GM12878 (cell line): ENCODE measurements around the gene COG1.

ENCODE experiments used
- EP300 ChIP-seq, 2 experiments: fragments of 150-350 bp in 1 of 2; IDR thresholded peaks; 2 replicates each; pipeline ENCODE4 v1.6.1; 2011 to 2012; ENCODE audit warnings: low read depth in 2 of 2, low read length in 2 of 2, borderline replicate concordance in 1 of 2, improper control_type of control experiment in 1 of 2, inconsistent platforms in 1 of 2; ENCODE audit not compliant: control insufficient read depth in 1 of 2
- POLR2AphosphoS5 ChIP-seq: IDR thresholded peaks from 2 replicates; pipeline ENCODE4 v1.6.1; 2011; ENCODE audit warnings: mild to moderate bottlenecking, low read length, inconsistent platforms
- RAD21 ChIP-seq: IDR thresholded peaks from 2 replicates; pipeline ENCODE4 v1.6.1; 2011; ENCODE audit warnings: mild to moderate bottlenecking, low read depth, low read length, moderate library complexity; ENCODE audit not compliant: insufficient read depth
- ZZZ3 ChIP-seq: IDR thresholded peaks from 2 replicates; pipeline ENCODE4 v1.6.1; 2011; ENCODE audit warnings: low read depth; ENCODE audit not compliant: control insufficient read depth, insufficient read length
- TF ChIP-seq, protein P1 (sequence below), 3 experiments: IDR thresholded peaks in 2 of 3; conservative IDR thresholded peaks in 1 of 3; 2 replicates each; pipeline ENCODE4 v1.5.1; 2011; ENCODE audit warnings: low read depth in 3 of 3, low read length in 3 of 3, mild to moderate bottlenecking in 3 of 3, control low read depth in 2 of 3, moderate library complexity in 2 of 3, inconsistent platforms in 1 of 3, mixed read lengths in 1 of 3; ENCODE audit not compliant: control insufficient read depth in 2 of 3, insufficient read depth in 1 of 3; ENCODE audit errors: extremely low read depth in 1 of 3
- TF ChIP-seq, protein P2 (sequence below): IDR thresholded peaks from 2 replicates; pipeline ENCODE4 v1.6.1; 2012; ENCODE audit warnings: mild to moderate bottlenecking, low read depth, low read length

DNA sequence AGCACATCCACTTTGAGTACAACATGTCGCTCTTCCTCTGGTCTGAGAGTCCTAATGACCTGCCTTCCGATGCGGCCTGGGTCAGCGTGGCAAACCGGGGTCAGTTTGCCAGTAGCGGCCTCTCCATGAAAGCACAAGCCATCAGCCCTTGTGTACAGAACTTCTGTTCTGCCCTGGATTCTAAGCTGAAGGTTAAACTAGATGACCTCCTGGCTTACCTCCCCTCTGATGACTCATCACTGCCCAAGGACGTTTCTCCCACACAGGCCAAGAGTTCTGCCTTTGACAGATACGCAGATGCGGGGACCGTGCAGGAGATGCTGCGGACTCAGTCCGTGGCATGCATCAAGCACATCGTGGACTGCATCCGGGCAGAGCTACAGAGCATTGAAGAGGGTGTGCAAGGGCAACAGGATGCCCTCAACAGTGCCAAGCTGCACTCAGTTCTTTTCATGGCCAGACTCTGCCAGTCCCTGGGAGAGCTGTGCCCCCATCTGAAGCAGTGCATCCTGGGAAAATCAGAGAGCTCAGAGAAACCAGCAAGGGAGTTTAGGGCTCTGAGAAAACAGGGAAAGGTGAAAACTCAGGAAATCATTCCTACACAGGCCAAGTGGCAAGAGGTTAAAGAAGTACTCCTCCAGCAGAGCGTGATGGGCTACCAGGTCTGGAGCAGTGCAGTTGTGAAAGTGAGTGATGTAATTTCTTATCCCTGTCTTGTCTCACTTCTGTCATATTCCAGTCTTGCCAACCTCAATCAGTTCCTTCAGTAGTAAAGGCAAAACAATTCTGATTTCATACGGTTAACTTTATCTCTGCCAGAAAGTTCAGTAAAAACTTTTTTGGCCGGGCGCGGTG is 8.6 kb downstream of the COG1 start:
- TF ChIP-seq POLR2AphosphoS5 (no peak), ZZZ3 (no peak), RAD21 (no peak), EP300 (IDR thresholded peaks at IDR 0.05; ENCODE audit: borderline replicate concordance in 1 of 2, control insufficient read depth in 1 of 2, low read depth in 2 of 2, low read length in 2 of 2) (no peak)
- TF ChIP-seq, protein P1, sequence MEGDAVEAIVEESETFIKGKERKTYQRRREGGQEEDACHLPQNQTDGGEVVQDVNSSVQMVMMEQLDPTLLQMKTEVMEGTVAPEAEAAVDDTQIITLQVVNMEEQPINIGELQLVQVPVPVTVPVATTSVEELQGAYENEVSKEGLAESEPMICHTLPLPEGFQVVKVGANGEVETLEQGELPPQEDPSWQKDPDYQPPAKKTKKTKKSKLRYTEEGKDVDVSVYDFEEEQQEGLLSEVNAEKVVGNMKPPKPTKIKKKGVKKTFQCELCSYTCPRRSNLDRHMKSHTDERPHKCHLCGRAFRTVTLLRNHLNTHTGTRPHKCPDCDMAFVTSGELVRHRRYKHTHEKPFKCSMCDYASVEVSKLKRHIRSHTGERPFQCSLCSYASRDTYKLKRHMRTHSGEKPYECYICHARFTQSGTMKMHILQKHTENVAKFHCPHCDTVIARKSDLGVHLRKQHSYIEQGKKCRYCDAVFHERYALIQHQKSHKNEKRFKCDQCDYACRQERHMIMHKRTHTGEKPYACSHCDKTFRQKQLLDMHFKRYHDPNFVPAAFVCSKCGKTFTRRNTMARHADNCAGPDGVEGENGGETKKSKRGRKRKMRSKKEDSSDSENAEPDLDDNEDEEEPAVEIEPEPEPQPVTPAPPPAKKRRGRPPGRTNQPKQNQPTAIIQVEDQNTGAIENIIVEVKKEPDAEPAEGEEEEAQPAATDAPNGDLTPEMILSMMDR (IDR thresholded peaks at IDR 0.05 in 2 of 3, conservative IDR thresholded peaks at IDR 0.05 in 1 of 3; ENCODE audit: control insufficient read depth in 2 of 3, extremely low read depth in 1 of 3, insufficient read depth in 1 of 3, low read depth in 3 of 3, low read length in 3 of 3) = no peak
- TF ChIP-seq, protein P2, sequence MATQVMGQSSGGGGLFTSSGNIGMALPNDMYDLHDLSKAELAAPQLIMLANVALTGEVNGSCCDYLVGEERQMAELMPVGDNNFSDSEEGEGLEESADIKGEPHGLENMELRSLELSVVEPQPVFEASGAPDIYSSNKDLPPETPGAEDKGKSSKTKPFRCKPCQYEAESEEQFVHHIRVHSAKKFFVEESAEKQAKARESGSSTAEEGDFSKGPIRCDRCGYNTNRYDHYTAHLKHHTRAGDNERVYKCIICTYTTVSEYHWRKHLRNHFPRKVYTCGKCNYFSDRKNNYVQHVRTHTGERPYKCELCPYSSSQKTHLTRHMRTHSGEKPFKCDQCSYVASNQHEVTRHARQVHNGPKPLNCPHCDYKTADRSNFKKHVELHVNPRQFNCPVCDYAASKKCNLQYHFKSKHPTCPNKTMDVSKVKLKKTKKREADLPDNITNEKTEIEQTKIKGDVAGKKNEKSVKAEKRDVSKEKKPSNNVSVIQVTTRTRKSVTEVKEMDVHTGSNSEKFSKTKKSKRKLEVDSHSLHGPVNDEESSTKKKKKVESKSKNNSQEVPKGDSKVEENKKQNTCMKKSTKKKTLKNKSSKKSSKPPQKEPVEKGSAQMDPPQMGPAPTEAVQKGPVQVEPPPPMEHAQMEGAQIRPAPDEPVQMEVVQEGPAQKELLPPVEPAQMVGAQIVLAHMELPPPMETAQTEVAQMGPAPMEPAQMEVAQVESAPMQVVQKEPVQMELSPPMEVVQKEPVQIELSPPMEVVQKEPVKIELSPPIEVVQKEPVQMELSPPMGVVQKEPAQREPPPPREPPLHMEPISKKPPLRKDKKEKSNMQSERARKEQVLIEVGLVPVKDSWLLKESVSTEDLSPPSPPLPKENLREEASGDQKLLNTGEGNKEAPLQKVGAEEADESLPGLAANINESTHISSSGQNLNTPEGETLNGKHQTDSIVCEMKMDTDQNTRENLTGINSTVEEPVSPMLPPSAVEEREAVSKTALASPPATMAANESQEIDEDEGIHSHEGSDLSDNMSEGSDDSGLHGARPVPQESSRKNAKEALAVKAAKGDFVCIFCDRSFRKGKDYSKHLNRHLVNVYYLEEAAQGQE = no peak
